ENCODE data around the gene BAK1.

DNA sequence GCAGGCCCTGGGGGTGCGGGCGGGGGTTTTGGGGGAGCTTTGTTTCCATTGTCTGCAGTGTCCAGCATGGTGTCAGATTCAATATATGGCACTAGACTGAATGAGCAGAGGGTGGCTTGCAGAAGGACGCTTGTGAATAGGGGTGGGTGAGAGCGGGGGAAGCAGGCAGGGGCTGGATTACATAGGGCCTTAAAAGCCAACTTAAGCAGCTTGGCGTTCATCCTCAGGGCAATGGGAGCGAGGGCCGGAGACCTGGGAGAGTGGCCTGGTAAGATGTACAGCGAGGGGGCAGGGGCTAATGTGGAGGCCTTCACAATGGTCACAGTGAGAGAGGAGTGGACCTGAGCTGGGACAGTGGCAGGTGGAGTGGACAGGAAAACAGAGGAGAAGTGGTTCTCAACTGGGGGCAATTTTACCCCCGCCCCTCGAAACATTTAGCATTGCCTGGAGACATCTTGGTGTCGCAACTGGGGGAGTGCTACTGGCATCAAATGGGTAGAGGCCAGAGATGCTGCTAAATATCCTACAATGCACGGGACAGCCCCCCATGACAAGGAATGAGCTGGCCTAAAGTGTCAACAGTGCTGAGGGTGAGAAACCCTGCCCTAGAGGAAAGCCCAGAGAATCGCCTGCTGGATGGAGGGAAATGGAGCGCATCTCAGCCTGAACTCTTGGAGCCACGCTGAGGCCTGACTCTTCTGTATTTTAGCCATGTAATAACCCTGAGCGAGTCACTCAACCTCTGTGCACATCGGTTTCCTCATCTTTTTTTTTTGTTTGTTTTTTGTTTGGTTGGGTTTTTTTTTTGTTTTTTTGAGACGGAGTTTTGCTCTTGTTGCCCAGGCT, 15.1 kb upstream of the BAK1 start:
- TF ChIP-seq POLR2A (IDR thresholded peaks at IDR 0.05) (no peak), EP300 (IDR thresholded peaks at IDR 0.05) (no peak)
- TF ChIP-seq, protein P1, sequence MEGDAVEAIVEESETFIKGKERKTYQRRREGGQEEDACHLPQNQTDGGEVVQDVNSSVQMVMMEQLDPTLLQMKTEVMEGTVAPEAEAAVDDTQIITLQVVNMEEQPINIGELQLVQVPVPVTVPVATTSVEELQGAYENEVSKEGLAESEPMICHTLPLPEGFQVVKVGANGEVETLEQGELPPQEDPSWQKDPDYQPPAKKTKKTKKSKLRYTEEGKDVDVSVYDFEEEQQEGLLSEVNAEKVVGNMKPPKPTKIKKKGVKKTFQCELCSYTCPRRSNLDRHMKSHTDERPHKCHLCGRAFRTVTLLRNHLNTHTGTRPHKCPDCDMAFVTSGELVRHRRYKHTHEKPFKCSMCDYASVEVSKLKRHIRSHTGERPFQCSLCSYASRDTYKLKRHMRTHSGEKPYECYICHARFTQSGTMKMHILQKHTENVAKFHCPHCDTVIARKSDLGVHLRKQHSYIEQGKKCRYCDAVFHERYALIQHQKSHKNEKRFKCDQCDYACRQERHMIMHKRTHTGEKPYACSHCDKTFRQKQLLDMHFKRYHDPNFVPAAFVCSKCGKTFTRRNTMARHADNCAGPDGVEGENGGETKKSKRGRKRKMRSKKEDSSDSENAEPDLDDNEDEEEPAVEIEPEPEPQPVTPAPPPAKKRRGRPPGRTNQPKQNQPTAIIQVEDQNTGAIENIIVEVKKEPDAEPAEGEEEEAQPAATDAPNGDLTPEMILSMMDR (IDR thresholded peaks at IDR 0.05), result no peak

All from upper lobe of left lung (tissue), 4 donors.